Stomach smooth muscle (tissue), 2 donors: ENCODE measurements around the gene PAF1.

ENCODE experiments used
- H3K27ac ChIP-seq: one replicate; pipeline ENCODE4 v1.7.0; 2013; ENCODE audit warnings: mild to moderate bottlenecking, low read length, inconsistent platforms
- H3K27me3 ChIP-seq, 2 donors: one replicate each; pipeline ENCODE4 v1.7.0; 2013; ENCODE audit warnings: low read length in 2 of 2; ENCODE audit not compliant: insufficient read depth in 2 of 2, control insufficient read depth in 1 of 2
- H3K36me3 ChIP-seq, 2 donors: one replicate each; pipeline ENCODE4 v1.7.0; 2013; ENCODE audit warnings: low read length in 2 of 2; ENCODE audit not compliant: control insufficient read depth in 2 of 2, insufficient read depth in 2 of 2
- H3K4me1 ChIP-seq: one replicate; pipeline ENCODE4 v1.7.0; 2013; ENCODE audit warnings: low read length; ENCODE audit not compliant: control insufficient read depth, insufficient read depth
- H3K4me3 ChIP-seq, 2 donors: one replicate each; pipeline ENCODE4 v1.7.0; 2013; ENCODE audit warnings: low read length in 2 of 2
- H3K9ac ChIP-seq, 2 donors: one replicate each; pipeline ENCODE4 v1.7.0; 2013; ENCODE audit warnings: low read length in 2 of 2, mild to moderate bottlenecking in 1 of 2
- H3K9me3 ChIP-seq, 2 donors: one replicate each; pipeline ENCODE4 v1.7.0; 2013; ENCODE audit warnings: low read length in 2 of 2; ENCODE audit not compliant: control insufficient read depth in 2 of 2
- donor health status: healthy.
- donor health status: Pancreatic carcinoma.

The PAF1 gene

GRCh38 chr19:39403331-39404312 is 12.7 kb upstream of the PAF1 start:
- Histone ChIP-seq H3K4me1 (peaks cover 46% of the 10 kb centered on the region), H3K36me3 (peaks cover 11 to 17% of the 10 kb centered on the region in 2 donors), H3K9ac (peak overlapping the region; percentile 96 to 97), H3K27ac (peak overlapping the region; percentile 100), H3K27me3 (no peaks in the 10 kb centered on the region), H3K4me3 (peak overlapping the region; percentile 47 to 72), H3K9me3 (no peaks in the 10 kb centered on the region)

- H3K4me1 ChIP-seq, result peaks cover 53% of the 10 kb centered on the region
These were observed 11.7 kb upstream of the PAF1 start for GRCh38 chr19:39402346-39403300.

GRCh38 chr19:39401549-39402345 is 10.8 kb upstream of the PAF1 start:
- Histone ChIP-seq H3K9me3 (no peaks in the 10 kb centered on the region), H3K9ac (peak overlapping the region; percentile 66 to 97), H3K36me3 (peaks cover 0 to 5% of the 10 kb centered on the region in 2 donors), H3K27me3 (no peaks in the 10 kb centered on the region), H3K4me1 (peaks cover 60% of the 10 kb centered on the region), H3K27ac (peak overlapping the region; percentile 100), H3K4me3 (peak overlapping the region; percentile 14 to 72)

More at GRCh38 chr19:39402346-39403300, 11.7 kb upstream of the PAF1 start:
- Histone ChIP-seq H3K27ac (peak overlapping the region; percentile 100), H3K9ac (peak overlapping the region; percentile 96 to 97), H3K4me3 (peak overlapping the region; percentile 31 to 72), H3K36me3 (peaks cover 3 to 7% of the 10 kb centered on the region in 2 donors), H3K9me3 (no peaks in the 10 kb centered on the region), H3K27me3 (no peaks in the 10 kb centered on the region)

GRCh38 chr19:39401070-39401548 is 10.2 kb upstream of the PAF1 start:
- H3K9me3 ChIP-seq, result no peaks in the 10 kb centered on the region
- no peak overlapping the region for H3K4me3 ChIP-seq
- peak overlapping the region in 1 of 2 donors; percentile 13 for H3K9ac ChIP-seq
- peaks cover 0 to 5% of the 10 kb centered on the region in 2 donors for H3K36me3 ChIP-seq
- H3K4me1 ChIP-seq, result peaks cover 58% of the 10 kb centered on the region
- H3K27ac ChIP-seq, result peak overlapping the region; percentile 100
- no peaks in the 10 kb centered on the region for H3K27me3 ChIP-seq

- H3K9me3 ChIP-seq, result no peaks in the 10 kb centered on the region
- H3K9ac ChIP-seq, result no peak overlapping the region
- peaks cover 4 to 10% of the 10 kb centered on the region in 2 donors for H3K36me3 ChIP-seq
- peaks cover 52% of the 10 kb centered on the region for H3K4me1 ChIP-seq
- no peak overlapping the region for H3K4me3 ChIP-seq
- peak overlapping the region; percentile 31 for H3K27ac ChIP-seq
- no peaks in the 10 kb centered on the region for H3K27me3 ChIP-seq
These were observed 9.2 kb upstream of the PAF1 start for GRCh38 chr19:39400061-39400460.

GRCh38 chr19:39399668-39400050 is 8.8 kb upstream of the PAF1 start:
- Histone ChIP-seq H3K9ac (no peak overlapping the region), H3K27me3 (no peaks in the 10 kb centered on the region), H3K27ac (peak overlapping the region; percentile 11), H3K9me3 (no peaks in the 10 kb centered on the region), H3K4me3 (no peak overlapping the region), H3K4me1 (peaks cover 50% of the 10 kb centered on the region), H3K36me3 (peaks cover 7 to 12% of the 10 kb centered on the region in 2 donors)

GRCh38 chr19:39398297-39398864 is 7.5 kb upstream of the PAF1 start:
- H3K4me3 ChIP-seq, result peak overlapping the region in 1 of 2 donors; percentile 8
- no peaks in the 10 kb centered on the region for H3K27me3 ChIP-seq
- peaks cover 44% of the 10 kb centered on the region for H3K4me1 ChIP-seq
- H3K9ac ChIP-seq, result peak overlapping the region; percentile 36 to 55
- H3K36me3 ChIP-seq, result peaks cover 14 to 18% of the 10 kb centered on the region in 2 donors
- H3K9me3 ChIP-seq, result no peaks in the 10 kb centered on the region
- peak overlapping the region; percentile 92 for H3K27ac ChIP-seq

GRCh38 chr19:39397360-39398296 is 6.7 kb upstream of the PAF1 start:
- Histone ChIP-seq H3K36me3 (peaks cover 15 to 19% of the 10 kb centered on the region in 2 donors), H3K9ac (peak overlapping the region; percentile 36 to 55), H3K4me3 (peak overlapping the region in 1 of 2 donors; percentile 47), H3K27ac (peak overlapping the region; percentile 92), H3K9me3 (no peaks in the 10 kb centered on the region), H3K27me3 (no peaks in the 10 kb centered on the region), H3K4me1 (peaks cover 36% of the 10 kb centered on the region)

GRCh38 chr19:39390451-39390750 is 505 bp downstream of the PAF1 start:
- H3K27ac ChIP-seq, result peak overlapping the region; percentile 99
- H3K27me3 ChIP-seq, result no peaks in the 10 kb centered on the region
- peak overlapping the region; percentile 80 to 99 for H3K9ac ChIP-seq
- H3K4me1 ChIP-seq, result peaks cover 21% of the 10 kb centered on the region
- peaks cover 48 to 49% of the 10 kb centered on the region in 2 donors for H3K36me3 ChIP-seq
- peak overlapping the region; percentile 87 to 99 for H3K4me3 ChIP-seq
- H3K9me3 ChIP-seq, result no peaks in the 10 kb centered on the region
